HepG2 (cell line): Measurements from ENCODE around the gene C9orf50. TPM values are rescaled to one million over a fixed set of nuclear protein-coding genes. Genes with fewer than 3 reads are reported as not detected.

Source experiments
- AHR ChIP-seq: IDR thresholded peaks from 2 replicates; pipeline ENCODE4 v1.6.1; 2018; ENCODE audit warnings: missing genetic modification reagents, missing compliant biosample characterization
- CC2D1A ChIP-seq: sonication (generic); formaldehyde crosslinking; IDR thresholded peaks from 2 replicates; pipeline ENCODE4 v1.8.1; 2023; ENCODE audit warnings: mild to moderate bottlenecking, missing genetic modification reagents
- KLF11 ChIP-seq: IDR thresholded peaks from 2 replicates; pipeline ENCODE4 v1.6.1; 2016; ENCODE audit warnings: missing compliant biosample characterization
- NFYB ChIP-seq: sonication (generic); formaldehyde crosslinking; IDR thresholded peaks from 2 replicates; pipeline ENCODE4 v1.4.0; 2020; ENCODE audit warnings: missing genetic modification reagents
- REXO4 ChIP-seq: sonication (generic); formaldehyde crosslinking; IDR thresholded peaks from 2 replicates; pipeline ENCODE4 v1.8.0; 2022; ENCODE audit warnings: missing genetic modification reagents, mild to moderate bottlenecking, borderline replicate concordance
- TBX2 ChIP-seq: sonication (generic); formaldehyde crosslinking; IDR thresholded peaks from 2 replicates; pipeline ENCODE4 v1.5.0; 2020; ENCODE audit warnings: missing genetic modification reagents, mild to moderate bottlenecking, borderline replicate concordance
- ZEB1 ChIP-seq: IDR thresholded peaks from 2 replicates; pipeline ENCODE4 v1.6.1; 2012; ENCODE audit warnings: mild to moderate bottlenecking, low read depth, inconsistent platforms; ENCODE audit not compliant: insufficient replicate concordance
- ZKSCAN1 ChIP-seq: fragments of 150-350 bp; IDR thresholded peaks from 2 replicates; pipeline ENCODE4 v1.6.1; 2014; ENCODE audit warnings: low read length
- ZNF142 ChIP-seq: sonication (generic); formaldehyde crosslinking; IDR thresholded peaks from 2 replicates; pipeline ENCODE4 v1.4.0; 2020; ENCODE audit warnings: missing genetic modification reagents
- ZNF256 ChIP-seq: sonication (generic); formaldehyde crosslinking; conservative IDR thresholded peaks from 2 replicates; pipeline ENCODE4 v1.4.0; 2020; ENCODE audit warnings: missing genetic modification reagents
- ZNF260 ChIP-seq: sonication (generic); formaldehyde crosslinking; IDR thresholded peaks from 2 replicates; pipeline ENCODE4 v1.4.0; 2020; ENCODE audit warnings: missing genetic modification reagents, low read depth, mild to moderate bottlenecking, borderline replicate concordance
- ZNF383 ChIP-seq: sonication (generic); formaldehyde crosslinking; IDR thresholded peaks from 2 replicates; pipeline ENCODE4 v1.4.0; 2020; ENCODE audit warnings: missing genetic modification reagents, mild to moderate bottlenecking, borderline replicate concordance
- ZNF543 ChIP-seq: sonication (generic); formaldehyde crosslinking; IDR thresholded peaks from 2 replicates; pipeline ENCODE4 v1.4.0; 2020; ENCODE audit warnings: mild to moderate bottlenecking, missing genetic modification reagents
- ZNF557 ChIP-seq: sonication (generic); formaldehyde crosslinking; IDR thresholded peaks from 2 replicates; pipeline ENCODE4 v1.4.0; 2020; ENCODE audit warnings: missing genetic modification reagents
- ZNF570 ChIP-seq: sonication (generic); formaldehyde crosslinking; IDR thresholded peaks from 2 replicates; pipeline ENCODE4 v1.4.0; 2020; ENCODE audit warnings: mild to moderate bottlenecking, missing genetic modification reagents, borderline replicate concordance
- ZNF672 ChIP-seq: sonication (generic); formaldehyde crosslinking; IDR thresholded peaks from 2 replicates; pipeline ENCODE4 v1.8.1; 2022; ENCODE audit warnings: missing genetic modification reagents
- ZNF781 ChIP-seq: sonication (generic); formaldehyde crosslinking; IDR thresholded peaks from 2 replicates; pipeline ENCODE4 v1.5.1; 2020; ENCODE audit warnings: borderline replicate concordance, mild to moderate bottlenecking, missing genetic modification reagents; ENCODE audit errors: not compliant biosample characterization
- ZSCAN25 ChIP-seq: sonication (generic); formaldehyde crosslinking; IDR thresholded peaks from 2 replicates; pipeline ENCODE4 v1.8.0; 2022; ENCODE audit warnings: mild to moderate bottlenecking, missing genetic modification reagents
- polyA plus RNA-seq, 8 experiments: library from polyadenylated mRNA; depleted of rRNA in 3 of 8; stranded (reverse) in 7 of 8; unstranded in 1 of 8; fragments of >200 nt; fragmentation: Illumina TruSeq in 4 of 8; extraction: Trizol in 4 of 8; gene quantifications; 2 replicates each; pipeline versions ENCODE4 v1.2.1 to v1.2.3, GENCODE V29; 2011 to 2016; ENCODE audit warnings: low read depth in 4 of 8, missing spikeins in 1 of 8, mixed read lengths in 1 of 8; ENCODE audit not compliant: insufficient read depth in 1 of 8
- total RNA-seq, 5 experiments: library from RNA; depleted of rRNA; stranded (reverse); fragments of >200 nt; fragmentation: Illumina TruSeq; extraction: Trizol; gene quantifications; 2 replicates each; pipeline ENCODE4 v1.2.3, GENCODE V29; 2016; ENCODE audit warnings: low read depth in 1 of 5
- TF ChIP-seq, protein P1 (sequence below): sonication (generic); formaldehyde crosslinking; IDR thresholded peaks from 2 replicates; pipeline ENCODE4 v1.9.0; 2022; ENCODE audit warnings: missing genetic modification reagents, mild to moderate bottlenecking, borderline replicate concordance
- TF ChIP-seq, protein P2 (sequence below): sonication (generic); IDR thresholded peaks from 2 replicates; pipeline ENCODE4 v1.6.1; 2016; ENCODE audit warnings: low read depth, borderline replicate concordance
- TF ChIP-seq, protein P3 (sequence below): sonication (generic); formaldehyde crosslinking; IDR thresholded peaks from 2 replicates; pipeline ENCODE4 v1.5.0; 2020; ENCODE audit warnings: missing genetic modification reagents

The C9orf50 gene
- total and polyA plus RNA-seq, 2 of the 13 experiments (the other 11 are each of a cell fraction or from before 2014, with no cell fraction given): not detected

- TF ChIP-seq ZSCAN25 (CRISPR knock-in tag): peak; percentile 75
- no peak for TF ChIP-seq ZNF383 (CRISPR knock-in tag)
- peak; percentile 41; the same call in 1 of the 2 replicates for TF ChIP-seq AHR (CRISPR knock-in tag)
- TF ChIP-seq CC2D1A (CRISPR knock-in tag): no peak
- TF ChIP-seq ZNF543 (CRISPR knock-in tag): peak; percentile 84; the same call in 1 of the 2 replicates
- no peak for TF ChIP-seq ZNF781 (CRISPR knock-in tag)
- peak; percentile 63; the same call in 1 of the 2 replicates for TF ChIP-seq ZNF142 (CRISPR knock-in tag)
- TF ChIP-seq ZNF570: no peak
- TF ChIP-seq ZNF260: no peak
- 0 out of 2 replicates have a peak, but pooled peaks have one; percentile 30 for TF ChIP-seq NFYB (CRISPR knock-in tag)
- TF ChIP-seq REXO4 (CRISPR knock-in tag): no peak
- TF ChIP-seq, protein P1, sequence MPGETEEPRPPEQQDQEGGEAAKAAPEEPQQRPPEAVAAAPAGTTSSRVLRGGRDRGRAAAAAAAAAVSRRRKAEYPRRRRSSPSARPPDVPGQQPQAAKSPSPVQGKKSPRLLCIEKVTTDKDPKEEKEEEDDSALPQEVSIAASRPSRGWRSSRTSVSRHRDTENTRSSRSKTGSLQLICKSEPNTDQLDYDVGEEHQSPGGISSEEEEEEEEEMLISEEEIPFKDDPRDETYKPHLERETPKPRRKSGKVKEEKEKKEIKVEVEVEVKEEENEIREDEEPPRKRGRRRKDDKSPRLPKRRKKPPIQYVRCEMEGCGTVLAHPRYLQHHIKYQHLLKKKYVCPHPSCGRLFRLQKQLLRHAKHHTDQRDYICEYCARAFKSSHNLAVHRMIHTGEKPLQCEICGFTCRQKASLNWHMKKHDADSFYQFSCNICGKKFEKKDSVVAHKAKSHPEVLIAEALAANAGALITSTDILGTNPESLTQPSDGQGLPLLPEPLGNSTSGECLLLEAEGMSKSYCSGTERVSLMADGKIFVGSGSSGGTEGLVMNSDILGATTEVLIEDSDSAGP (CRISPR knock-in tag): peak; percentile 97
- TF ChIP-seq, protein P2, sequence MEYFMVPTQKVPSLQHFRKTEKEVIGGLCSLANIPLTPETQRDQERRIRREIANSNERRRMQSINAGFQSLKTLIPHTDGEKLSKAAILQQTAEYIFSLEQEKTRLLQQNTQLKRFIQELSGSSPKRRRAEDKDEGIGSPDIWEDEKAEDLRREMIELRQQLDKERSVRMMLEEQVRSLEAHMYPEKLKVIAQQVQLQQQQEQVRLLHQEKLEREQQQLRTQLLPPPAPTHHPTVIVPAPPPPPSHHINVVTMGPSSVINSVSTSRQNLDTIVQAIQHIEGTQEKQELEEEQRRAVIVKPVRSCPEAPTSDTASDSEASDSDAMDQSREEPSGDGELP: peak; percentile 44; the same call in 1 of the 2 replicates
- TF ChIP-seq TBX2: peak; percentile 91
- TF ChIP-seq, protein P3, sequence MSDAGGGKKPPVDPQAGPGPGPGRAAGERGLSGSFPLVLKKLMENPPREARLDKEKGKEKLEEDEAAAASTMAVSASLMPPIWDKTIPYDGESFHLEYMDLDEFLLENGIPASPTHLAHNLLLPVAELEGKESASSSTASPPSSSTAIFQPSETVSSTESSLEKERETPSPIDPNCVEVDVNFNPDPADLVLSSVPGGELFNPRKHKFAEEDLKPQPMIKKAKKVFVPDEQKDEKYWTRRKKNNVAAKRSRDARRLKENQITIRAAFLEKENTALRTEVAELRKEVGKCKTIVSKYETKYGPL: no peak
- TF ChIP-seq ZNF557 (CRISPR knock-in tag): no peak
- TF ChIP-seq ZEB1: no peak
- TF ChIP-seq KLF11 (CRISPR knock-in tag): no peak
- TF ChIP-seq ZKSCAN1: no peak
- 0 out of 2 replicates have a peak, but pooled peaks have one; percentile 32 for TF ChIP-seq ZNF672 (CRISPR knock-in tag)
- no peak for TF ChIP-seq ZNF256 (CRISPR knock-in tag)
These were observed 21.1 kb upstream of the C9orf50 start, which contains the start of gene ASB6 (continued) for GRCh38 chr9:129641750-129642585.
